NAMALWA (cell line): Measurements from ENCODE around the gene SLC22A23.

Experiments
- DNase-seq: peaks from one replicate; pipeline ENCODE4 v3.0.0-alpha.2; 2015; ENCODE audit warnings: low spot score

SLC22A23 gene

DNA sequence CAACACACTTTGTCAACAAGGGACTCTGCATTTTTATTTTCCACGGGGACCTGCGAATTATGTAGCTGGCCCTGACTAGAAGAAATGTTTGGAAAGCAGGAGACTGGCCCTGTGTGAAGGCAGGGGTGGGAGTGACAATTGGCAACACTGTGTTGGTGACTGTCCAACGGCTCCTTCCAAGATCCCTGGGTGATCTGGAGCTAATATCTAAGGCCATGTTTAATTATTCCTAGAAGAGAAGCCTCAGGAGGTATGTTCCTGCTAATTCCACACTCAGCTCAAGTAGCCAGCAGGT lies 13.7 kb downstream of the SLC22A23 start:
- no peak for DNase-seq

DNA sequence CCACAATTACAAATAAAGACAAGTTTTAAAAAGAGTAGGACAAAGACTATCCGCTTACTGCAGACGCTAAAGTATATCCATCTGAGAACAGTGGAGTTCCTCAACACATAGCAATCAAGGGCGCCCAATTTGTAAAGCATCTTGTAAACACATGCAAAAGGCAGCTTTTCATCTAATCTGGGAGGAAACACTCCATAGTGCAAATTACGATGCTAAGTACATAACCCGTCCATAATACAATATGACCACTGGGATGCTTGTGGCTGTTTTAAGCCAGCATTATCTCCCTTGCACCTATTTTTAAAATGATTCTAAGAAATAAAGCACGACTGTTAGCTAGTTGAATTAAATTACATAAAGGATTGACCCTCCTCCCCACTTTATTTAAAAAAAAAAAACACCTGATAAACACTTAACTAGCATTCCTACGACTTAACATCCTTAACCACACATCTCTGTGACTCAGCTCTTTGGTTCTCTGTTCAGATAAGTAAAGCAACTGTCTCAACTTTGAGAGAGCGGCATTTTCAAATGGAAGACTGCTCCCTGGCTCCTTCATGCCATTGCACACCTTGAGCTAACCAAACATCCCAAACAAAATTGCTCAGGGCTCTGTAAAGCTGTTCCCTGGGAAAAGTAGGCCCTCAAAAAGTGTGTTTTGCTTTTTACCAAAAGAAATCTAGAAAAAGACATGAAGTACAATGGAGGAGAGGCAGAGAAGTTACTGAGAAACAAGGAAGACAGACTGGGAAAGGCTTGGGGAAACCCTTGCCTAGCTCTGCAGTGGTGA lies 14.2 kb downstream of the SLC22A23 start:
- DNase-seq = no peak

DNA sequence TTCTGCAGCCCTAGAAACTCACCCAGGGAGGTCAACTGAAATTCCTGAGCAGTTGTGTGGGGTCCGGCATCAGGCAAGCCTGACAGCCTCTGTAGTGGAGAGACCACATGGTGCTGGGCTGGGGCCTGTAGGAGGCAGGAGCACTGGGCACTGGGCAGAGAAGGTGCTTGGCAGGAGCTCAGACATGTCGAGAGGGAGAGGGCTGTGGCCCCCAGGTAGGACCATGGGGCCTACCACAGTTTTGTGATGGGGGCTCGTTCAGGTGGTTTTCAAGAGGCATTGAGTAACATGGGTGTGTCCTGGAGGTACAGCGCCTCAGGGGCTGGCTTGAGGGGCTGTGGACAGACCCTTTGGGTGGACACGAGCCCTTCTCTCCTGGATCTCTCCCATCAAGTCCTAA lies 15.9 kb downstream of the SLC22A23 start:
- no peak for DNase-seq

DNA sequence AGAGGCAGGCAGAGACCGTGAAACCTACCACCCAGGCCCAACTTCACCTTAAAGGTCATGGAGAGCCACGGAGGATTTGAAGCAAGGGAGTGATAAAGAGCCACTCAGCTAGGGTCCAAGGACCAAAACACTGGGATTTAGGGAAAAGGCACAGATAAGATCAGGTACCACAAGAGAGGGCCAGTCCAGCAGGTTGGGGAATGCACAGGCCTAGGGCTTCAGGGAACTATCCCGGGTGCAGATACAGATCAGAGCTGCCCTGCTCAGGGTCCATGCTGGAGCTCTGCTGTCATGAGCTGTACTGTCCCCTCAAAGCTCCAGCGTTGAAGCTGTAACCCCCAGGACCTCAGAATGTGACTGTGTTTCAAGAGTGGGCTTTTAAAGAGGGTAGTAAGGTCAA lies 16.9 kb downstream of the SLC22A23 start:
- no peak for DNase-seq

DNA sequence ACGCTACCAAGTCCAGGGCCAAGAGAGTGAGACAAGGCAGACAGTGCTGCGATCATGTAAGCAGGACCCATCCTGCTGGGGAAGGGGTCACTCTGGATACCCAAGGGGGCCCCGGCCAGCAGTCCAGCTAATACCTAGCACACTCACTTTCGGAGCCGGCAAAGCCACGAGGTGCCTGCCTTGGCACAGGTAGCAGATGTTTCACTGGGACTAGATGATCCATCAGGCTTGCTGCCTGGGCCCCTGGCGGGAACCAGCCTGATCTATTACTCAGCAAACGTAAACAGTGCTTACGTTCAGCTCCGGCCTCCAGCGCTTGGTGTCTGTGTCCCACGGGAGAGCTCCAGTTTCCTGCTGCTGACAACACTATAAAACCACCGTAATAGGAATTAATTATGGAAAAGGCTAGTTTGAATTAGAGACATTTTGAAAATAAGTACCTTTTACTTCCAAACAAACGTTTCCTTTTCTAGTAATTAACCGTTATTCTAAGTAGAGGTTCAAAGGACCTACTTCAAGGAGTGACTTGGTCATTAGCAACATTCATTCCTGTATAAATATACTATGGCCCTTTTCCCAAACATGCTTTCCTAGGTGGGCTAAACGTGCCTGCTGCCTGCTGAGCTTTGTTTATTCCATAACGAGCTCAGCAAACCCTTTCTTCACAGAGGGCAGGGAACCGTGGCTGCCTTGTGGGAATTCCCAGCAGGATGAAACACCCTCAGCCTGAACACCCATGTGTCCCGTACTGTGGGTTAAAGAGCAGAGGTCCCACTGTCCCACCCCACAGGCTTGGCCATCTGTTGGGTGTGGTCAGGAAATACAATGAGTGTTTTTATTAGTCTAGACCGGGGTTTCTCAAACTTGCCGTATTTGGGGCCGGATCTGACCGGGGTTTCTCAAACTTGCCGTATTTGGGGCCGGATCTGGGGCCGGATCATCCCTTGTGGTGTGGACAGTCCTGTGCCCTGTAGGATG lies 18.4 kb downstream of the SLC22A23 start:
- DNase-seq = no peak

DNA sequence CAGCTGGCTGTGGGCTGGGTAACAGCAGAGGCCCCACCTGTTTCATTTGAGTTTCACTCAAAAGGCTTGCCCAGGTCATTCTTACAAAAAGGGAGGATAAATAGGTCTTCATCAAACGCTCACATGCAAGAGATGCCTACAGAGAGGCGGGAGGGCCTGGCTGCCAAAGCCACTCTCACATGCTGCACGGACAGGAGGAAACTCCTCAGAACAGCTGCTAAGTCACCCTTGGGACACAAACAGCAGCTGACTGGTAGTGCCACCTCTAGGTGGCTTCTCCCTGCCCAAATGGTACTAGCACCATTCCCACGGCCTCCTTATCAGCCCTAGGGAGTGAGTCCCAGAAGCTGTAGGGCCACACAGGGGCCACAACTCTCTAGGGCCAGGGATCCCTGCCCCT lies 23.8 kb downstream of the SLC22A23 start:
- DNase-seq = peak; percentile 3

DNA sequence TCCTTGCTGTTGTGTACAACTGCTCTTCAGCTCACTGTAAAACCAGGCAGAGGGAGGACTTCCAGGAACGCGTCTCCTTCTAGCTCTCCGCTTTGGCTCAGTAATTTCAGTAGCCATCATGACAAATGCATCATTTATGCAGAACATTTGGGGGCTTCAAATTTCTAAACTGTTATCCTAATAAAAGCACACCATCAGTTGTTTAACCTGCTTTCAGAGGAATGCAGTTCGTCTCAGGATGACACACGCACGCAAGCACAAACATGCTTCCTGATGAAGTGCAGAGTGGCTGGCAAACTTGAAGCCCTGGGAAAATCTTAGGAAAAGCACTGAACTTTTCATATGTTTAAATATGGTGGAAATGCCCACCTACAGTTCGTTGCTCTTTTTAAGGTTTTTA lies 24.4 kb downstream of the SLC22A23 start:
- DNase-seq = no peak

DNA sequence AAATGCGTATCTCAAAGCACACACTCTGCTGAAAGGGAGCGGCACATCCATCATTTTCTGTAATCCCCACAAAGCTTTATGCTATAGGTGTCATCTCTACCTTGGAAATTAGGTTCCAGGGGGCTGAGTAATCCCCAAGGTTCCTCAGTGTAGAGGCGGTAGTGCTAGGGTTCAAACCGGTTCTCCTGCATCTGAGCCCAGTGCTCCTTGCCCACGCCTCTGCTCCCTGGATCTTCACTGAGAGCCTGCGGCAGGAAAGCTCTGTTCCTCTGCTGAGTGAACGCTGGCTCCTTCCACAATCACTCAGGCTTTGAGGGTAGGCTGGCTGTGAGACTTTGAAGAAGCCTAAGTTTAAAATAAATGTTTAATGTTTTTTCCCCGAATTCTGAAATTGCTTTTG lies 24.9 kb downstream of the SLC22A23 start:
- no peak for DNase-seq

DNA sequence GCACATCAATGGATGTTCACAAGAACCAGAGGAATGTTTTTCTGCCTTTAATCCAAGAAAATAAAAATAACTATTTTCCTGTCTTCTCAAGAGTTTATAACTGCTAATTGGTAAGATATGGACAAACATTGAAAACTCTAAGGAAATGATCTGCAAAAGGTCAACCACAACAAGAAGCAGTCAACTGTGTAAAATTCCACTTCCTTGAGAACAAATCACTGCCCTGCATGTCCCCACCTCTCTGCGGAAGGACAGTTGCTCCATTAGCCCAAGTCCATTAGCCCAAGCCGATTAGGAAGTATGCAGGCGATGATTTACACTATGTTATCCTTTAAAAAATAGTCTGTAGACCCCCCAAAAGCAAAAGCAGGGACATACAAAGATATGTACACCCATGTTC lies 27.6 kb downstream of the SLC22A23 start:
- no peak for DNase-seq

DNA sequence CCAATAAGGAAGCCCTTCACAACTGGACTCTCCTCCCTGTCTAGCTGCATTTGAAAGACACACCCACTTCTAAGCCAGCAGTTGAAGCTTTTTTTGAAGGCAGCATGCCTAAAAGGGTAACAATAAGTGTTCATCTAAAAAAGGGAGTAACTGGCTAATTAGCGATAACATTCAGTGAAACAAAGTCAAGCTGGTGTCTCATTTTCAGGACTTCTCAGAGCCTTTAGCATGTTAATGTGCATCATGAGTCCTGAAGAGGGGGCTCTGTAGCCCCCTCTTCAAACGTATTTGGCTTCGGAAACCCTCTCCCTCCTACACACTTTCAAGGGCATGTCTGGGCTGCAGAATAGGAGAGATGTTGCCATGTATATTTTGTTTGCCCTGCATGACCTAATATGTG lies 28.1 kb downstream of the SLC22A23 start:
- DNase-seq = no peak

DNA sequence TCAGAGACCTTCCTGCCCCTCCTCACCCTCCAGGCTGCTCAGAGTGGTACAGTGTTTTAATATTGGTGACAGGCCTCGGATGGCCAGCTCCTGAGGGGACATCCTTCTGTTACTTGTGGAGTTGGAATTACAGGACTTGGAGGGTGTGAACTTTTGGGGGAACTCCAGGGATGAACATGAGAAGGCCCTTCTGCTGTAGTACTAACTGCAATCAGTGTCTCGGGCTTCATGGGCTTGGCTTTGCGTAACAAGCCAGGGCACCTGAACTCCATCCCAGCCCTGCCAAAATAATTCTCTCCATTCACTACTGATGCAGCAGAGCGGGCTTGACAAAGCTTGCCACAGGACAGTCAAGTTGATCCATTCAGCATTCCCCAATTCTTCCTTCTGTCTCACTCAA lies 28.6 kb downstream of the SLC22A23 start:
- no peak for DNase-seq

DNA sequence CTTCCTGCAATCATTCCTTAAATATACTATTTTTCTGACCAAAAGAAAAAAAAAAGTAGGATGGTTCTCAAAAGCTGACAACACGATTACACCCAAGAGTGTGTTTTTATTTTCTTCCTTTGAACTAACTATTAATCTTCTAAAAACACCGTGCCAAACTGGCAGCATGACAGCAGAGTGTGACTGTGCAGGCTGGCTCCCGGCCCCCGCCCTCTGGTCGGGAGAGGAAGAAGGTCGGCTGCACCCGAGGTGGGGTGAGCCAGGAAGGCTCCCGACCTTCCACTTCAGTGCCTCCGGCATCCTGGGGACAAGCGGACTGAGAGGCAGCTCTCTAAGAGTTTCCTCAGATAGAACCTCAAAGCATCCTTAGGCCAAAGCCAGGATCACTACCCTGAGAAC lies 29.2 kb downstream of the SLC22A23 start:
- DNase-seq = no peak

DNA sequence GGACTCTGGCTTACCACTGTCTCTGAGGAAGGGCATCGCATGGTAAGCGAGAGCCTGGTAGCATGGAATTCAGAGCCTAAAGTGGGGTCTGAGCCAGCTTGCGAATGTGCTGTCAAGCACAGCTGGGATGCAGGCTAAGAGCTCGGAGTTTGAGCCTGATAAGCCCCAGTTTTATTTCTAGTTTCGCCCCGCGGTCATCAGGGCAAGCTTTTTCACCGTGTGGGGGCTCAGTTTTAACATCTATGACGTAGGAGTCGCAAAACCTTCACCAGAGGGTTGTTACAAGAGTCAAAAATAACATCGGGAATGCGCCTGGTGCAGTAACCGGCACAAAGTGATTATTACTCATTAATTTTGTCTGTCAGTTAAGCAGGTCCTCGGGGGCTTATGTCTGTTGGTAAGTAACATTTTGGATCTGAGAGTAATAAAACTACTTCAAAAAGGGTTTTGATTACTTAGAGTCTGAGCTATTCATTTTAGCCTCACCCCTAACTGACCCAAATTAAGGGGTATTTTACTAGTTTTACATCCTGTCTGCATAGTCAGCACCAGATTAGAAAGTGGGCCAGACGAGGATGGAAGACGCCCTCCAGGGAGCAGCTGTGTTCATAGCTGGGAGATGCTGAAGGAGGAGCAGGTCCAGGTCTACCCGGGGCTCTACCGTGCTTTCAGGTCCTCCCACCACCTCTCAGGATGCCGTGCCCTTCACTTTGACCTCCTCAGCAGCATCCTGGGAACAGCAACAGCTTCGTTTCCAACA lies 29.7 kb downstream of the SLC22A23 start:
- DNase-seq = no peak

DNA sequence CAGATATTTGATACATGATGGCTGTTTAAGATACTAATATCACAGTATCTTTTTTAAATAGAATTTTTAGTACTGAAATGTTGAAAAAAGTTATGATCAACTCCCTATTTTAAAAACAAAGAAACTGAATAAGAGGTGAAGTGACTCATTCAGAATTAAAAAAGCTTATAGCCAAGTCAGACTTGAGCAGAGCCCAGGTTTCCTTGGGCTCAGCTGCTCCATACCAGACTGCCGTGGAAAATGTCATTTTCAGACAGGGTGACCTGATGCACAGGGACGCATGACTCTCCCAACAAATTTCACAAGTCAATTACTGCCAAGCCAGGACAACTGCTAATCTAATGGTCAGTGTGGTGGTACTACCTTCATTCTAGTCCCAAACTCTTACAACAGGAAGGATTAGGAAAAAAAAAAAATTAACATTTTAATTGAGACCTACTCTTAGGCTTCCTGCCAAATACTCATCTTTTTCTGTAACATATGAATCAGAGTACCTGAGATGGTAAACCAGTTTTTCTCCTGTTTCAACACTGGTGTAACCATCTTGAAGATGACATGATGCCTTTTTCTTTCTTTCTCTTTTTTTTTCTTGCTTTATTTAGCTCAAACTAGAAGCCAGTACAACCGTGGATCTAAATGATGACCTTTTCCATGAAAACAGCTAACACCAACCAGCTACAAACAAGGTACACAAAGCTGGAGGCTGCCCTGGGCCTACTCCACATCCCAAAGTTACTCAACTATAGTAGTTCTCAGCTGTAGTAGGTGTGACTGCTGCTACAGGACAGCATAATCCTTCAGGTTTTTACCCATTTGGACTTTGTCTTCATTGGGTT lies 30.5 kb downstream of the SLC22A23 start:
- no peak for DNase-seq

DNA sequence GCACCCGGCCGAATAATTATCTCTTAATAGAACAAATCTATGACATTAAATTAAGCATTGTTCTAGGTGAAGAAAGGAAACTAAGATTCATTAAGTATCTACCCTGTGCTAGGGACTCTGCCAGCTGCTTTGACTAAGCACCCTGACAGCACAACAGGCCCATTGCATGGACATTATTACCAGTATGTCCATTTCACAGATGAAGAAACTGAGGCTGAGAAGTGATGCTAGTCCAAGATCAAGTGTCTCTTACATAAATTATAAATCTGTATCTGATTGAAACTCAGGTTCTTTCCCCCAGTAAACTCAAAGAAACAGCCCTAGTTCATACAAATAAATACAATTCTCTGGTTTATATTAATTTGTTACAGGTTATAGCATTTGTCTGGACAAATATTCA lies 31.3 kb downstream of the SLC22A23 start:
- DNase-seq = no peak

DNA sequence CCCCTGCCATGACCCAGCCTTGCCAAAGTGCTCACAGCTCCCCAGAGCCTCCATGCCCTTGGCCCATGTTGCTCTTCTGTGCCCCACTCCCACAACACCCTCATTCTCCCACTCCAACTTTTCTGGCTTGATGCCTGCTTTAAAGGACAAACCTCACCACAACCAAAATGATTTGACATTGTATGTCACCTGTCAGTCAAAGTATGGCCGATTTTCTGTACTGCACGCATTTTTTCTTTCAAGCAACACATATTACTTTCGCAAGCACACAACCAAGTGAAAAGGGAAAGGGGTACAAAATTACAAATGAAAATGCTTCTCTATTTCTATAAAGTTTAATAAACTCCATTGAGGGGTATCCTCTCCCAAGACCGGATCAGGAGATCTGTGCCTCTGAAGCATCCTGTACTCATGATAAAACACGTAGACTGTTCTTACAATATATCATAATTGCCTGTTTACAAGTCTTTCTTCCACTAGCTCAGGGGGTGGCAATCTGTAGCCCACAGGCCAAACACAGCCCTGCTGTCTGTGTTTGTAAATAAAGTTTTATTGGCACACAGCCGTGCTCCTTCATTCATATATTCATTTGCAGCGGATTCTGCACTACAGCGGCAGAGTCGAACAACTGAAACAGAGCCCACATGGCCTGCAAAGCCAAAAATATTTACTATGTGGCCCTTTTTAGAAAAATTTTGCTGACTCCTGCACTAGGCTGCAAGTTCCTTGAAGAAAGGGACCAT lies 32.5 kb downstream of the SLC22A23 start:
- DNase-seq = no peak

DNA sequence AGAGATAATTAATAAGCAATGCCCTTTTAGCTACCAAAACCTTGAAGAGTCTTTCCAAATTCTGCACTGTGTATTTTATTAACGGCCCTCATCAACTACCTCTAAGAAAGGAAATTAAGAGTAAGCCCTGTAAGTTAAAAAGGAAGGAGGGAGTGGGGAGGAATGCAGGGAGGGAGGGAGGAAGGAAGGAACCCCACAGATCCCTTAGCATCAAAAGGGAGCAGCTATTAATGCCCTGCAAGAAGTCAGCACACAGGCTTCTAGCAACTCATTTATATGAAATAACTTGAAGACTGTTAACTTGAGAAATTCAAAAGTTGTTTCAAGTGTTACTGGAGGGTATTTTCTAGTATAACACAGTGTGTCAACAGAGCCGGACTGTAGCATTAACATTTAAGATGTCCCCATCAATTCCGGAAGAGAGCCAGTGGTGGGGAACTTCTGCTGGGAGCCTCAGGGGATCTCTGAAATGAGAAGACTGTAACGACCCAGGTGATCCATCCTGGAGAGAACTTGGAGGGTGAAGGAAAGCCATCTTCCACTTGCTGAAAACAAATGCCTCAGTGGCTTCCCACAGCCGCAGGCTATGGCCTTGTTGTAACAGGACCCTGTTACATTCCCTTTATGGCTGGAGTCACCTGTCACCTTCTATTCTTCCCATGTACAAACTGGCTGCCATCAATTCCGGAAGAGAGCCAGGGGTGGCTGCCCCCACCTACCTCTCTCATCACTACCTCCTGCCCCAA lies 33.2 kb downstream of the SLC22A23 start:
- no peak for DNase-seq

DNA sequence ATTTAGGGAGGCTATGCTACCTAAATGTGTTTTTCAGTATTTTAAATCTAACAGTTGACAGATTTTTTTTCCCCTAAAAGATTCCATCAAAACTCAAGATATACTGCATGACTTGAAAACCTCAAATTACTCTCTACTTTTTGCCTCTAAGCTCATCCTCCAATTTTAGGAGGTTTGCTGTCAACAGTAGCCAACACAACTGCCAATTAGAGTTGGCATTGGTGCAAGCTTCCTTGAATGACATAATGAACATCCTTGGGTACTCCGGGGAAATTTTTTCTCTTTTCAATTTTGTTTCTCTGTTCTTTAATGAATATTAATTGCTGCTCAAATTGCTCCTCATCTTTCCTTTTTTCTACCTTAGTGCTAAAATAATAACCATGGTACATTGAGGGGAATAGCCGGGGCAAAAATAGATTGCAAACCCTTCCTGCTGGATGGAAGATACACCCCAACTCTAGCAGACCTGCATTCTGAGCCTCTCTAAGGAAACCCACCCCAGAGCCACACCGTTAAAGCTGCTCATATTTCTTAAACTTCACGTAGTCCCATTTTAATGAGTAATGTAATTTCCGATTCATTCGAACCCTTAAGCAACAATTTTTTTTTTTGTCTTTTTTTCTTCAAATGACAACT lies 34.3 kb downstream of the SLC22A23 start:
- DNase-seq = no peak

DNA sequence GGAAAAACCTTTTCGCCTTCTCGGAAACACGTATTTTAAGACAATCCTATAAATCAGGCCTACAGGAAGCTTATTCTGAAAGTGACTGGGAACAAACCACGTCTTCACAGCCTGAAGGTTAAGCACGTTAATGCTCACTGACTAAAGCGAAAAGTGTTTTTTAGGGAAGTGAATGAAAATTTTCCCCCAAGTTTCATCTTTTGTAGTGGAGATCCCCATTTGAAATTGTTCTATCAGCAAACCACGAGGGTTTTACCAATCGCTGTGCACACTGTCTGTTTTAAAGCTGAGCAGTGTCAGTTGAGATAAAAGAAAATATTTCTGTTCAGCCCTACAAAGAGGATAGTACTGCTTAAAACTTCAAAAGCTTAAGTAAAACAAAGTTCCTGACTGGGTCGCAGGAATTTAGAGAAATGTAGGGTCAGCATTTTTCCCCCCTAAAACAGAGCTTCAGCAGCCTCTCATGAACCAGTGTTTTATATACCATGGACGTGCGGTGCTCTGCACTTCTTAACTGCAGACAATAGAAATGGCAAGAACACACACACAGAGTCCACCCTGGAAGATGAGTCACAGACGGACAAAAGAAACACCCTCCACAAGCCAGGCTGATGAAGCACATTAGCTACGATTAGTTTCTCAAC lies 34.9 kb downstream of the SLC22A23 start:
- no peak for DNase-seq
